ENCODE results near the gene FAM241A. TPM values are rescaled to one million over a fixed set of nuclear protein-coding genes. Genes with fewer than 3 reads are reported as not detected.
A peak's percentile ranks its signal among the peaks of the same experiment; 100 is the strongest.
"Not testable (repeated sequence)": the region's sequence is repeated elsewhere in the genome, so short reads cannot be mapped to it uniquely, and the experiment has no call there.

Gene FAM241A
- total RNA-seq, 2 donors from 2014 or later = 1.6 to 2.6 TPM

DNA sequence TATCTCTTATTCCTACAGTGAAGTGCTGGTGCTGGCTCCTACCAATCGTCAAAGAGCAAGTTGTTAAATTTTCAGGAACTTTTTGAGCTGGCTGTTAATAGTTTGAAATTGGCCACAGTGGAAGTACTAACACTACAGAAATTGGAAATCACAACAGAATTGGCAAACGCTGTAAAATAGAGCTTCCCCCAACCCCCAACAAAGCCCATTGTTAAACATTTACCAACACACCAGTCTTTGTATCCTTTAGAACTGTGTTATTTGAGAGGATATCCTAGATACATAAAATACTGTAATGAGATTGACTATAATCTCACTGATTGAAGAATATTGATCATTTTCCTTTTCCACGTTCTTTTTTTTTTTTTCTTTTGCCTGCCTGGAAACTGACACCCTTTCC is 37.4 kb downstream of the FAM241A start:
- Mint-ChIP-seq H3K27ac (no peak overlapping the region), H3K9me3 (no peaks in the 10 kb centered on the region), H3K36me3 (peaks cover 6 to 10% of the 10 kb centered on the region in 2 donors)
- DNase-seq (ENCODE audit: low spot score in 2 of 2) (no peak), ATAC-seq (no peak)

DNA sequence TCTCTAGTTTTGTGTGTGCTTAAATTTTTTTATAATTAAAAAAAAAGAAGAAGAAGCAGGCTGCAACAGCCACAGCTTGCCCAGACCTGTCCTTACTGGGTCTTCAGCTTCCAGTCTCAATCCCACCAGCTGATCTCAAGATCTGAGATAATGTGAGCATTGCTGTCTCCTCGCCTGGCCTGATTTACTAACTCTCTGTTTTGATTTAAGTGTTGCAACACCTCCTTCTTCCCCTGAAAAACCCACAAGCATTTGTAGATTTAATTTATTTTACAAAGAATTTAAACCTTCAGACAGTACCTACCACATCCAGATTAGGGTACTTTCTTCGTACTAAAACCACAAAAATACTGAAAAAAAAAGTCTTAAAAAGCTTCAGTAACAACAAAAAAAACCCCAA is 38.0 kb downstream of the FAM241A start:
- H3K27ac Mint-ChIP-seq = no peak overlapping the region
- no peaks in the 10 kb centered on the region for H3K9me3 Mint-ChIP-seq
- DNase-seq (ENCODE audit: low spot score in 2 of 2) = no peak
- H3K36me3 Mint-ChIP-seq = peaks cover 6 to 10% of the 10 kb centered on the region in 2 donors
- peak in 1 of 2 donors; percentile 34 for ATAC-seq

GRCh38 chr4:112184438-112184837 is 39.2 kb downstream of the FAM241A start:
- Mint-ChIP-seq H3K9me3 (no peaks in the 10 kb centered on the region), H3K36me3 (peaks cover 0 to 5% of the 10 kb centered on the region in 2 donors), H3K27ac (no peak overlapping the region)
- peak; percentile 81 to 96 for ATAC-seq
- no peak for DNase-seq (ENCODE audit: low spot score in 2 of 2)

- DNase-seq (ENCODE audit: low spot score in 2 of 2) (no peak), ATAC-seq (peak in 1 of 2 donors; percentile 21)
- no peak overlapping the region for H3K27ac Mint-ChIP-seq
- H3K9me3 Mint-ChIP-seq = no peaks in the 10 kb centered on the region
- H3K36me3 Mint-ChIP-seq = peaks cover 0 to 5% of the 10 kb centered on the region in 2 donors
Observed at GRCh38 chr4:112185334-112185733, 40.1 kb downstream of the FAM241A start.

DNA sequence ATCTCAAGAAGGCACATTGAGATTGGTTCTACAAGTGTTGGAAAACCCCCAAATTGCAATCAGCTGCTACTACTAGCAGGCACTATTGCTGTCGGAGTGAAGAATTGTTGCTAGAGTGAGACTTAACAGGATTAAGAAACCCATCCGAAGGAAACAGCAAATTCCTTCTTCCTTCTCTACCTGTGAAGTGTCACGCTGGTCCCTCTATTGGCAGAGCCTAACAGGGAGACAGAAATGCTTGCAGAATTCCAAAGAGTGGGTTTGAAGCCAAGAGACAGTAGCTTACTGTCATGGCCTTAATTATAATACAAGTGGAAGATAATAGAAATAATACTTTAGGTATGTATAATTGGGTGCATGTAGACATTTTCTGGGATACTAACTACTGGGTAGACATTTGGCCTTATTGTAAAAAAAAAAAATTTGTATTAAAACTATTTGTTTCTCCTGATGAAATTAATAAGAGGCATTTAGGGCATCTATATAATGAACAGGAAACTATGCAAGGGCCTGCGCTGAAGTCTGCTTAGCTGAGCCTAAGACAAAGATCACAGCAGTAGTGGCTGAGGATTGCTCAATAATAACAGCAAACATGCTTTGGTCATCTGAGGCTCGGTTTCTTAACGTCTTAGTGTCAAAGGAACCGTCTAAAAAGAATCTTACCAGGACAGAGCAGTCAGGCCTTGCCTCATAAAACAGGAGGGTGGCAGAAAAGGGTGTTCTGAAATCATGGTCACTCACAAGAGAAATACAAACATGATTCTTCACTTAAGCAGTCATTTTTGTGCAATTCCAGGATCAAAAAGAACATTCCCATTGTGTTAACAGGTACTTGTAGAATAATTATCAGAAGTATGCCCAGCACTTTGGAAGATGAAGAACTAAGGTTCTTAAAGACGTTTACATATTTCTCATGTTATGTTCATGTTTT is 40.8 kb downstream of the FAM241A start:
- DNase-seq (ENCODE audit: low spot score in 2 of 2) = no peak
- H3K9me3 Mint-ChIP-seq = no peaks in the 10 kb centered on the region
- no peak overlapping the region for H3K27ac Mint-ChIP-seq
- H3K36me3 Mint-ChIP-seq = peaks cover 0 to 5% of the 10 kb centered on the region in 2 donors
- ATAC-seq = no peak

- H3K36me3 Mint-ChIP-seq = no peaks in the 10 kb centered on the region
Observed at GRCh38 chr4:112189754-112190153, 44.5 kb downstream of the FAM241A start.

GRCh38 chr4:112190684-112191083 is 45.4 kb downstream of the FAM241A start:
- Mint-ChIP-seq H3K36me3 (peaks cover 0 to 5% of the 10 kb centered on the region in 2 donors), H3K27ac (no peak overlapping the region), H3K9me3 (no peaks in the 10 kb centered on the region)
- DNase-seq (ENCODE audit: low spot score in 2 of 2) = no peak
- ATAC-seq = no peak

More at GRCh38 chr4:112189754-112190153, 44.5 kb downstream of the FAM241A start:
- Mint-ChIP-seq H3K9me3 (no peaks in the 10 kb centered on the region), H3K27ac (no peak overlapping the region)
- ATAC-seq (no peak), DNase-seq (ENCODE audit: low spot score in 2 of 2) (no peak)

GRCh38 chr4:112196461-112196860 is 51.2 kb downstream of the FAM241A start:
- DNase-seq (ENCODE audit: low spot score in 2 of 2) = no peak
- H3K9me3 Mint-ChIP-seq = no peaks in the 10 kb centered on the region
- no peak overlapping the region for H3K27ac Mint-ChIP-seq
- ATAC-seq = no peak
- peaks cover 0 to 5% of the 10 kb centered on the region in 2 donors for H3K36me3 Mint-ChIP-seq

DNA sequence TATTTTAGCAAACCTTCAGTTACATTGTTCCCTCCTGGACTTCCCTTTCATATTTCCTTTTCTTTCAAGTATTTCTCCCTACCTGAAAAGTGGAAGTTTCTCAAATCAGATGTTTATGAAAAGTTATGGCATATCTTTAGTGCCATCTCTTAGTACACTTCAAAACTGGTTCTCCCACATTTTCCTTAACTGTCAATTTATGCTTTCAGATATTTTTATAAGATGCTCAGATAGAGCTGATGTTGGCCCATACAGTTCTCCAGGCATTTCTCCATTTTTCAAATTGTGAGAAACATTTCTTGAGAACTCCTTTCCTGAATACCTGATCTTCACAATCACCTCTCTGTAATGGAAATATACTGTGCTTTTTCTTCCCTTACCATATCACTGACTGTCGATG is 53.8 kb downstream of the FAM241A start:
- Mint-ChIP-seq H3K9me3 (no peaks in the 10 kb centered on the region), H3K36me3 (peaks cover 0 to 5% of the 10 kb centered on the region in 2 donors), H3K27ac (no peak overlapping the region)
- DNase-seq (ENCODE audit: low spot score in 2 of 2) = no peak
- peak; percentile 10 to 33 for ATAC-seq

DNA sequence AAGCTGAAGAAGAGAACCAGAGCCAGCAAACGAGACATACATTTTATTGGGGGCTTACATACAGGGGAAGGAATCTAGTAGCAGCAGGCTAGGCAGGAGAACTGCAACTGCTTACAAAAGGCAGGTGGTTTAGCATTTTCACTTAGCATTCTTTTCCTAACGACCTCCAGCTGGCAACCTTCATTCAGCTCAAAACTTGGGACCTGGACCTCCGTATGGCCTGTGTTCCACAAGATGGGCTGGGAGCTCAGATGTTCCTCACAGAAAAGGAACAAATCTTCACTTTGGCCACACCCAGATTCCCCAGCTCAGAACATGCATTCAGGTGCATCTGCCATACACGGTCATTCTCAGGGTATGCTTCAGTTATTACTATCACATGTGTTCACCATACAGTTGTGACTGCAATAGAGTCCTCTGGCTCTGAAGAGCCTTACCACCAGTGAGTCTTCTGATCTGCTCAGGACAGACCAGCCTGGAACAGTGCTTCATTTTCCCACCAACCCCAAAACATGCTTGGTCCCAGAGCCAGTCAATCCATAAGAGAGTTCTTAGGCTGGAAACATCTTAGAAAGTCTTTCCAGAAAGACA is 56.8 kb downstream of the FAM241A start:
- no peaks in the 10 kb centered on the region for H3K9me3 Mint-ChIP-seq
- ATAC-seq = peak in 1 of 2 donors; percentile 35
- no peak overlapping the region for H3K27ac Mint-ChIP-seq
- H3K36me3 Mint-ChIP-seq = no peaks in the 10 kb centered on the region
- DNase-seq (ENCODE audit: low spot score in 2 of 2) = no peak

DNA sequence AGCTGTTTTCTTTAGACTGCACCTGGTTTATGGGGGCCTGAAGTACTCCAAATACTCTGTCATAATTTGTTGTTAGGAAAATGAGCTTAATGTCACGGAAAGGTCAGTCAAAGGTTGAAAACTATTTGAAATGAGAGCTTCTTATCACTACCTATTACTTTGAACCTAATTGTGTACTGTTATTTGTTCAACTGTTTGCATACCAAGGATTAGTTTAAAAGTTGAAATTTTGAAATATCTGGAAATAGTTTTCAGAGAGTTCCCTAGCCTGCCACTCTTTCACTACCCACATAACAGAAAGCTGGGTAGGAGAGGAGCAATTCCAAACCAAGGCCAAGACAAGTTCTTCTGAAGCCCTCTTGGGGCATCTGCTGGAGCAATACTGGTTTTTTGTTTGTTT is 58.3 kb downstream of the FAM241A start:
- Mint-ChIP-seq H3K27ac (no peak overlapping the region), H3K9me3 (no peaks in the 10 kb centered on the region), H3K36me3 (no peaks in the 10 kb centered on the region)
- DNase-seq (ENCODE audit: low spot score in 2 of 2) (no peak), ATAC-seq (no peak)

- Mint-ChIP-seq H3K9me3 (no peaks in the 10 kb centered on the region), H3K36me3 (no peaks in the 10 kb centered on the region), H3K27ac (no peak overlapping the region)
- DNase-seq (ENCODE audit: low spot score in 2 of 2) (no peak), ATAC-seq (no peak)
Observed at GRCh38 chr4:112206431-112206830, 61.2 kb downstream of the FAM241A start.

GRCh38 chr4:112208137-112209095 is 63.2 kb downstream of the FAM241A start:
- H3K9me3 Mint-ChIP-seq; H3K27ac Mint-ChIP-seq; DNase-seq (ENCODE audit: low spot score in 2 of 2); H3K36me3 Mint-ChIP-seq; ATAC-seq: not testable (repeated sequence)

- H3K9me3 Mint-ChIP-seq = no peaks in the 10 kb centered on the region
- no peak for ATAC-seq
Observed at GRCh38 chr4:112210777-112211176, 65.5 kb downstream of the FAM241A start.

DNA sequence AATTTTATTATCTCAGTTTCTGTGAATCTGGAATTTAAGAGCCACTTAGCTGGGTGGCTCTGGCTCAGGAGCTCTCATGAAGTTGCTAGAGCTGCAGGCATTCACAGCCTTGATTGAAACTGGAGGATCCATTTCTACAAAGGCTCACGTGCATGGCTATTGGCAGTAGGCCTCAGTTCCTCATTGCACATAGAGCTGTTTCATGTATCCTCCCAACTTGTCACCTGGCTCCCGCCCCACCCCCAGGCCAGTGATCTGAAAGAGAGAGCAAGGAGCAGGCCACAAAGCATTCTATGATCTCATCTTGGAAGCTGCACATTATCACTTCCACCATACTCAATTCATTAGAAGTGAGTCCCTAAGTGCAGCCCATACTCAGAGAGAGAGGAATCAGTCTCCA is 67.8 kb downstream of the FAM241A start:
- no peaks in the 10 kb centered on the region for H3K9me3 Mint-ChIP-seq
- no peak for DNase-seq (ENCODE audit: low spot score in 2 of 2)
- no peak overlapping the region for H3K27ac Mint-ChIP-seq
- ATAC-seq = no peak
- no peaks in the 10 kb centered on the region for H3K36me3 Mint-ChIP-seq

More at GRCh38 chr4:112210777-112211176, 65.5 kb downstream of the FAM241A start:
- no peak overlapping the region for H3K27ac Mint-ChIP-seq
- no peaks in the 10 kb centered on the region for H3K36me3 Mint-ChIP-seq
- no peak for DNase-seq (ENCODE audit: low spot score in 2 of 2)

- H3K9me3 Mint-ChIP-seq = peaks cover 0 to 5% of the 10 kb centered on the region in 2 donors
- no peaks in the 10 kb centered on the region for H3K36me3 Mint-ChIP-seq
- H3K27ac Mint-ChIP-seq = no peak overlapping the region
- ATAC-seq (no peak), DNase-seq (ENCODE audit: low spot score in 2 of 2) (no peak)
Observed at GRCh38 chr4:112213856-112214255, 68.6 kb downstream of the FAM241A start.

Measured in activated naive CD4-positive, alpha-beta T cell treated with anti-CD3 and anti-CD28 coated beads, Interleukin-2, amount 50 U/mL, for 72 hours (primary cell).